ENCODE measurements around the gene PIK3R1.

DNA sequence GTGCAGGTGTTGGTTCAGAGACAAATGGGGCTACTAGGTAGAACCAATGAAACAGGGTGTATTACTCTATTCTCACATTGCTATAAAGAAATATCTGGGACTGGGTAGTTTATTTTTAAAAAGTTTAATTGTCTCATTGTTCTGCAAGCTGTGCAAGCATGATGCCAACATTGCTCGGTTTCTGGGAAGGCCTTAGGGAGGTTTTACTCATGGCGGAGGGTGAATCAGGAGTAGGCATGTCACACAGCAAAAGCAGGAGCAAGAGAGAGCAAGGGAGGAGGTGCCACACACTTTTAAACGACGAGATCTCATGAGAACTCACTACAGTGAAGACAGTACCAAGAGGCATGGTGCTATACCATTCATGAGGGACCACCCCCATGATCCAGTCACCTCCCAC lies 134.6 kb downstream of the PIK3R1 start:
- TF ChIP-seq EZH2 (IDR thresholded peaks at IDR 0.05; ENCODE audit: low read length) = no peak
- TF ChIP-seq, protein P1, sequence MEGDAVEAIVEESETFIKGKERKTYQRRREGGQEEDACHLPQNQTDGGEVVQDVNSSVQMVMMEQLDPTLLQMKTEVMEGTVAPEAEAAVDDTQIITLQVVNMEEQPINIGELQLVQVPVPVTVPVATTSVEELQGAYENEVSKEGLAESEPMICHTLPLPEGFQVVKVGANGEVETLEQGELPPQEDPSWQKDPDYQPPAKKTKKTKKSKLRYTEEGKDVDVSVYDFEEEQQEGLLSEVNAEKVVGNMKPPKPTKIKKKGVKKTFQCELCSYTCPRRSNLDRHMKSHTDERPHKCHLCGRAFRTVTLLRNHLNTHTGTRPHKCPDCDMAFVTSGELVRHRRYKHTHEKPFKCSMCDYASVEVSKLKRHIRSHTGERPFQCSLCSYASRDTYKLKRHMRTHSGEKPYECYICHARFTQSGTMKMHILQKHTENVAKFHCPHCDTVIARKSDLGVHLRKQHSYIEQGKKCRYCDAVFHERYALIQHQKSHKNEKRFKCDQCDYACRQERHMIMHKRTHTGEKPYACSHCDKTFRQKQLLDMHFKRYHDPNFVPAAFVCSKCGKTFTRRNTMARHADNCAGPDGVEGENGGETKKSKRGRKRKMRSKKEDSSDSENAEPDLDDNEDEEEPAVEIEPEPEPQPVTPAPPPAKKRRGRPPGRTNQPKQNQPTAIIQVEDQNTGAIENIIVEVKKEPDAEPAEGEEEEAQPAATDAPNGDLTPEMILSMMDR (optimal IDR thresholded peaks at IDR 0.05 in 1 of 3, IDR thresholded peaks at IDR 0.05 in 1 of 3, conservative IDR thresholded peaks at IDR 0.05 in 1 of 3; ENCODE audit: extremely low read depth in 1 of 3, insufficient read depth in 2 of 3, low read length in 3 of 3) = no peak

All from keratinocyte (primary cell).